Endothelial cell of umbilical vein (primary cell): ENCODE data around the gene UBE2G1. TPM values are rescaled to one million over a fixed set of nuclear protein-coding genes. Genes with fewer than 3 reads are reported as not detected.

ENCODE experiments used
- BruUV-seq: library from RNA; stranded (reverse); fragments of 400-500 nt; replicated peaks from 2 replicates; lab custom pipeline; 2021; lab: Mats Ljungman, UMichigan
- CTCF ChIA-PET: fragments of 300-600, 350-600 bp; sonication (Branson Sonifier 250); formaldehyde crosslinking; loops from one replicate; lab custom pipeline; 2021; ENCODE audit warnings: antibody characterized with exemption, inconsistent platforms; lab: Charles Lee
- POLR2A ChIA-PET: fragments of 300-600, 350-600 bp; sonication (Branson Sonifier 250); formaldehyde crosslinking; loops from one replicate; lab custom pipeline; 2021; ENCODE audit warnings: antibody characterized with exemption, inconsistent platforms; lab: Charles Lee
- DNase-seq: peaks from one replicate; pipeline ENCODE4 v3.0.0-alpha.2; 2011; ENCODE audit warnings: low read depth, low spot score
- FAIRE-seq: peaks from 2 replicates; lab custom pipeline; 2011; peaks lifted over from hg19 to GRCh38; lab: Jason Lieb, UNC
- H2AFZ ChIP-seq: 2 replicates; pipeline ENCODE4 v1.6.0; 2012; ENCODE audit warnings: low read depth, low read length, control low read depth, inconsistent platforms
- H3K27ac ChIP-seq: 2 replicates; pipeline ENCODE4 v1.5.1; 2011; ENCODE audit warnings: low read depth, mild to moderate bottlenecking, control low read depth, low read length, moderate library complexity; ENCODE audit not compliant: insufficient read depth
- H3K27me3 ChIP-seq, 2 experiments: 2 replicates each; pipeline versions ENCODE4 v1.6.0 to v1.6.1; 2011; ENCODE audit warnings: low read length in 2 of 2, mixed read lengths in 1 of 2; ENCODE audit not compliant: control insufficient read depth in 2 of 2, insufficient read depth in 2 of 2
- H3K36me3 ChIP-seq, 2 experiments: 2 replicates in 1 of 2; 3 replicates in 1 of 2; pipeline ENCODE4 v1.5.1; 2011; ENCODE audit warnings: low read length in 2 of 2, mild to moderate bottlenecking in 1 of 2, moderate library complexity in 1 of 2; ENCODE audit not compliant: control insufficient read depth in 2 of 2, insufficient read depth in 2 of 2; ENCODE audit errors: extremely low read depth in 1 of 2
- H3K4me1 ChIP-seq: 3 replicates; pipeline ENCODE4 v1.5.1; 2011; ENCODE audit warnings: mild to moderate bottlenecking, low read length; ENCODE audit not compliant: control insufficient read depth, insufficient read depth; ENCODE audit errors: extremely low read depth
- H3K4me2 ChIP-seq: 2 replicates; pipeline ENCODE4 v1.6.1; 2011; ENCODE audit warnings: low read length, control low read depth, mixed read lengths; ENCODE audit not compliant: insufficient read depth
- H3K4me3 ChIP-seq, 3 experiments: fragments of 200-600 bp in 1 of 3; sonication (generic), shearing (Covaris generic) in 1 of 3; replicated peaks in 1 of 3; 2 replicates each; pipeline ENCODE4 v1.5.1; 2011 to 2016; ENCODE audit warnings: control low read depth in 3 of 3, low read length in 3 of 3, mild to moderate bottlenecking in 2 of 3, inconsistent platforms in 1 of 3, low read depth in 1 of 3, moderate library complexity in 1 of 3; ENCODE audit not compliant: insufficient read depth in 1 of 3
- H3K79me2 ChIP-seq: 2 replicates; pipeline ENCODE4 v1.6.0; 2012; ENCODE audit warnings: low read length, inconsistent platforms; ENCODE audit not compliant: control insufficient read depth, insufficient read depth
- H3K9ac ChIP-seq: replicated peaks from 2 replicates; pipeline ENCODE3; 2011; ENCODE audit warnings: low read length, control low read depth; ENCODE audit not compliant: insufficient read depth; ENCODE audit errors: extremely low read depth
- H3K9me1 ChIP-seq: replicated peaks from 3 replicates; pipeline ENCODE4 v1.6.0; 2011; ENCODE audit warnings: mild to moderate bottlenecking, low read length; ENCODE audit not compliant: control insufficient read depth, insufficient read depth; ENCODE audit errors: extremely low read depth
- H3K9me3 ChIP-seq: replicated peaks from 2 replicates; pipeline ENCODE4 v1.5.1; 2012; ENCODE audit warnings: low read length, inconsistent platforms; ENCODE audit not compliant: control insufficient read depth, insufficient read depth
- H4K20me1 ChIP-seq: replicated peaks from 2 replicates; pipeline ENCODE3; 2011; ENCODE audit warnings: mild to moderate bottlenecking, low read length; ENCODE audit not compliant: control insufficient read depth, insufficient read depth; ENCODE audit errors: extremely low read depth
- CTCF ChIP-seq, 2 donors: IDR thresholded peaks; 1 replicate in 1 of 2; 2 replicates in 1 of 2; pipeline ENCODE4 v1.5.1; 2011; ENCODE audit warnings: low read length in 2 of 2, mild to moderate bottlenecking in 2 of 2, moderate library complexity in 2 of 2, control low read depth in 1 of 2, inconsistent platforms in 1 of 2, low read depth in 1 of 2; ENCODE audit not compliant: insufficient read depth in 1 of 2; ENCODE audit errors: extremely low read depth in 1 of 2
- EZH2 ChIP-seq: IDR thresholded peaks from 2 replicates; pipeline ENCODE4 v1.6.1; 2012; ENCODE audit warnings: borderline replicate concordance, low read depth, mild to moderate bottlenecking, moderate library complexity, low read length, inconsistent platforms; ENCODE audit not compliant: severe bottlenecking
- FOS ChIP-seq: IDR thresholded peaks from 2 replicates; pipeline ENCODE4 v1.6.1; 2011; ENCODE audit warnings: mild to moderate bottlenecking, low read length, moderate library complexity, borderline replicate concordance; ENCODE audit not compliant: insufficient read depth
- GATA2 ChIP-seq: IDR thresholded peaks from 2 replicates; pipeline ENCODE4 v1.7.0; 2011; ENCODE audit warnings: low read depth, mild to moderate bottlenecking, moderate library complexity, mixed read lengths, low read length; ENCODE audit not compliant: insufficient read length, insufficient read depth
- JUN ChIP-seq: IDR thresholded peaks from 2 replicates; pipeline ENCODE4 v1.6.1; 2011; ENCODE audit warnings: borderline replicate concordance, low read depth; ENCODE audit not compliant: insufficient read length, insufficient read depth
- MAX ChIP-seq: IDR thresholded peaks from 2 replicates; pipeline ENCODE4 v1.6.1; 2011; ENCODE audit not compliant: insufficient read depth, insufficient read length
- MYC ChIP-seq: IDR thresholded peaks from one replicate; pipeline ENCODE4 v1.6.1; 2011; ENCODE audit warnings: mild to moderate bottlenecking, low read depth, low read length
- POLR2A ChIP-seq: IDR thresholded peaks from 2 replicates; pipeline ENCODE4 v1.6.1; 2012; ENCODE audit warnings: low read depth, mild to moderate bottlenecking, control low read depth, low read length
- POLR2AphosphoS5 ChIP-seq: IDR thresholded peaks from 2 replicates; pipeline ENCODE4 v1.6.1; 2012; ENCODE audit warnings: low read depth, mild to moderate bottlenecking, control low read depth, low read length, moderate library complexity; ENCODE audit not compliant: insufficient read depth
- dilution Hi-C: fragments of 300-500 bp; cut with MboI; formaldehyde crosslinking; loops from one replicate; pipeline ENCODE4 v1.15.0; 2019; ENCODE audit warnings: low sequenced_read_pairs; ENCODE audit not compliant: extremely low pct_ligation_motif_present
- intact Hi-C: fragments of 100-400 bp; cut with micrococcal nuclease; formaldehyde crosslinking; loops from one replicate; pipeline ENCODE4 v1.10.0; 2022
- polyA plus RNA-seq, 4 experiments: library from polyadenylated mRNA; depleted of rRNA in 3 of 4; stranded (reverse) in 3 of 4; unstranded in 1 of 4; fragments of >200 nt; gene quantifications; 2 replicates each; pipeline versions ENCODE4 v1.2.1 to v1.2.3, GENCODE V29; 2011 to 2012; ENCODE audit warnings: missing spikeins in 1 of 4
- total RNA-seq: library from RNA; stranded (reverse); gene quantifications from 2 replicates; pipeline ENCODE4 v1.2.3, GENCODE V29; 2021

UBE2G1 gene
- total and polyA plus RNA-seq, 2 donors (not counting 3 experiments of a cell fraction or from before 2014, with no cell fraction given), result 29.2 to 79.6 TPM

DNA sequence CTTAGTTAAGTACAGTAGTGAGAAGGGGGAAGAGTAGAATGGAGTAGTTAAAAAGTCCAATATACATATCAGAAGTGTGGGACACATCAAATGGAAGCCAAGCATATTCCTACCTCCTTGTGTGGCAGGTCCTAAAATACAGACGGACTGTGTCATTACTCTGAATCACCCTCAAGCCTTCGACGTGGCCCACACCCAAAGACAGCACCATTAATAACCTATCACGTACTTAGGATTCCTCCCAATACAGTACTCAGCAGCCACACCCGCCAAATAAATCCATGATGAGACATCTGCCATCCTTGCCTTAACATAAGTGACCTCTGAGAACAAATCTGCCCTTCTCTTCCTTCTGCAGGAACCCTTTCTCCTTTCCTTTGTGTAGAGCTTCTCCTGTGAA, 38.9 kb downstream of the UBE2G1 start:
- FAIRE-seq (no peak), DNase-seq (no peak)
- H3K9me1 ChIP-seq, result no peaks in the 10 kb centered on the region
- H3K36me3 ChIP-seq, result no peaks in the 10 kb centered on the region
- peaks cover 28% of the 10 kb centered on the region for H4K20me1 ChIP-seq
- H3K9ac ChIP-seq, result no peak overlapping the region
- no peaks in the 10 kb centered on the region for H3K27me3 ChIP-seq
- peaks cover 97% of the 10 kb centered on the region for H3K79me2 ChIP-seq
- no TSS peak for BruUV-seq
- H3K9me3 ChIP-seq, result no peaks in the 10 kb centered on the region
- no peak overlapping the region for H3K4me2 ChIP-seq
- TF ChIP-seq POLR2AphosphoS5 (peak; percentile 19), FOS (no peak)
- dilution Hi-C loops (no loop called here), intact Hi-C loops (no loop called here)
- no peak overlapping the region for H2AFZ ChIP-seq
- POLR2A ChIA-PET, result no interaction called here
- H3K4me1 ChIP-seq, result peaks cover 8% of the 10 kb centered on the region
- CTCF ChIA-PET, result no interaction called here
- H3K4me3 ChIP-seq, result no peak overlapping the region
- H3K27ac ChIP-seq, result no peak overlapping the region

DNA sequence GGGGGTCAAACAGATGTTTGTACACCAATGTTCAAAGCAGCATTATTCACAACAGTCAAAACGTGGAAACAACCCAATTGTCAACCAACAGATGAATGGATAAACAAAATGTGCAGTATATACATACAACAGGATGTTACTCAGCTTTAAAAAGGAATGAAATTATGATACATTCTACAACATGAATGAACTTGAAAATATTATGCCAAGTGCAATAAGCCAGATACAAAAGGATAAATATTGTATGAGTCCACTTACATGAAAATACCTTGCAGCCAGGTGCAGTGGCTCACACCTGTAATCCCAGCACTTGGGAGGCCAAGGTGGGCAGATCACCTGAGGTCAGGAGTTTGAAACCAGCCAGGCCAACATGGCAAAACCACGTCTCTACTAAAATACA, 39.9 kb downstream of the UBE2G1 start:
- FAIRE-seq (no peak), DNase-seq (no peak)
- H2AFZ ChIP-seq, result no peak overlapping the region
- no TSS peak for BruUV-seq
- no peaks in the 10 kb centered on the region for H3K36me3 ChIP-seq
- intact Hi-C loops (no loop called here), dilution Hi-C loops (no loop called here)
- no peaks in the 10 kb centered on the region for H3K9me3 ChIP-seq
- ChIA-PET CTCF (interaction anchor here (1.0 kb wide), 1 partner anchor 87 kb away, joined by 3 read pairs; no protein-coding TSS in a partner anchor), POLR2A (no interaction called here)
- H3K4me3 ChIP-seq, result no peak overlapping the region
- H4K20me1 ChIP-seq, result peaks cover 24% of the 10 kb centered on the region
- TF ChIP-seq GATA2 (no peak), MAX (no peak), EZH2 (no peak), MYC (no peak), FOS (no peak), CTCF (IDR thresholded peaks at IDR 0.05; ENCODE audit: extremely low read depth in 1 of 2, insufficient read depth in 1 of 2, low read depth in 1 of 2, low read length in 2 of 2) (no peak), JUN (no peak), POLR2A (no peak), POLR2AphosphoS5 (no peak)
- peaks cover 97% of the 10 kb centered on the region for H3K79me2 ChIP-seq
- H3K4me1 ChIP-seq, result peaks cover 8% of the 10 kb centered on the region
- H3K27me3 ChIP-seq, result no peaks in the 10 kb centered on the region
- H3K9ac ChIP-seq, result no peak overlapping the region
- H3K27ac ChIP-seq, result no peak overlapping the region
- no peak overlapping the region for H3K4me2 ChIP-seq
- no peaks in the 10 kb centered on the region for H3K9me1 ChIP-seq
